GM20431 (cell line): ENCODE measurements around the gene NECTIN1.
"Not testable (repeated sequence)": the region's sequence is repeated elsewhere in the genome, so short reads cannot be mapped to it uniquely, and the experiment has no call there.

ENCODE experiments used
- in situ Hi-C: fragments of 300-500 bp; cut with MseI, MboI; formaldehyde crosslinking; loops from one replicate; pipeline ENCODE4 v1.15.0; 2020; ENCODE audit warnings: low sequenced_read_pairs; ENCODE audit not compliant: unreplicated experiment

NECTIN1 gene

GRCh38 chr11:119607726-119608125 lies 121.3 kb downstream of the NECTIN1 start:
- in situ Hi-C loops = no loop called here

- in situ Hi-C loops = no loop called here
Observed at GRCh38 chr11:119605137-119605665, 123.8 kb downstream of the NECTIN1 start.

- in situ Hi-C loops = no loop called here
Observed at GRCh38 chr11:119602745-119603373, 126.1 kb downstream of the NECTIN1 start.

GRCh38 chr11:119599864-119600541 lies 129.0 kb downstream of the NECTIN1 start:
- in situ Hi-C loops = no loop called here

GRCh38 chr11:119595941-119596340 lies 133.1 kb downstream of the NECTIN1 start:
- in situ Hi-C loops = not testable (repeated sequence)

GRCh38 chr11:119594639-119595249 lies 134.3 kb downstream of the NECTIN1 start:
- in situ Hi-C loops = no loop called here

GRCh38 chr11:119593346-119593745 lies 135.7 kb downstream of the NECTIN1 start:
- in situ Hi-C loops = no loop called here

- in situ Hi-C loops = no loop called here
Observed at GRCh38 chr11:119592642-119593041, 136.4 kb downstream of the NECTIN1 start.

- in situ Hi-C loops = no loop called here
Observed at GRCh38 chr11:119591836-119592310, 137.1 kb downstream of the NECTIN1 start.

- in situ Hi-C loops = no loop called here
Observed at GRCh38 chr11:119590651-119591351, 138.2 kb downstream of the NECTIN1 start.

GRCh38 chr11:119589001-119589400 lies 140.0 kb downstream of the NECTIN1 start:
- in situ Hi-C loops = no loop called here
